Heart right ventricle (tissue), 16 donors: ENCODE results near the gene ZNF709. TPM values are rescaled to one million over a fixed set of nuclear protein-coding genes. Genes with fewer than 3 reads are reported as not detected.
"Not testable (repeated sequence)": the region's sequence is repeated elsewhere in the genome, so short reads cannot be mapped to it uniquely, and the experiment has no call there.

Source experiments
- ATAC-seq, 8 donors: fragments of 200-7000 bp; cut with Tn5 transposase; one replicate each; pipeline ENCODE4 v1.9.1; 2020; ENCODE audit warnings: mild to moderate bottlenecking in 8 of 8, moderate library complexity in 8 of 8, moderate number of reproducible peaks in 1 of 8
- DNase-seq, 2 donors: peaks; one replicate each; pipeline ENCODE4 v3.0.0-alpha.2; 2020
- H3K27ac ChIP-seq, 10 donors: fragments of 200-600 bp; sonication (generic) in 2 of 10; one replicate each; pipeline versions ENCODE4 v1.5.0 to v1.8.0; 2020 to 2022; ENCODE audit warnings: mild to moderate bottlenecking in 3 of 10
- H3K27me3 ChIP-seq, 7 donors: fragments of 200-600 bp; one replicate each; pipeline ENCODE4 v1.8.0; 2021 to 2022; ENCODE audit warnings: mild to moderate bottlenecking in 2 of 7
- H3K36me3 ChIP-seq, 9 donors: fragments of 200-600 bp; sonication (generic) in 1 of 9; one replicate each; pipeline versions ENCODE4 v1.5.0 to v1.8.0; 2020 to 2022; ENCODE audit warnings: mild to moderate bottlenecking in 2 of 9
- H3K4me1 ChIP-seq, 9 donors: fragments of 200-600 bp; sonication (generic) in 1 of 9; one replicate each; pipeline versions ENCODE4 v1.5.0 to v1.8.0; 2020 to 2022; ENCODE audit warnings: mild to moderate bottlenecking in 4 of 9
- H3K4me3 ChIP-seq, 10 donors: fragments of 200-600 bp; sonication (generic) in 2 of 10; one replicate each; pipeline versions ENCODE4 v1.5.0 to v1.8.0; 2020 to 2022; ENCODE audit warnings: mild to moderate bottlenecking in 7 of 10, moderate library complexity in 2 of 10
- H3K9me3 ChIP-seq, 11 donors: fragments of 200-600 bp in 10 of 11; sonication (generic) in 2 of 11; one replicate each; pipeline versions ENCODE4 v1.5.0 to v1.8.0; 2013 to 2022; ENCODE audit warnings: mild to moderate bottlenecking in 2 of 11, control low read depth in 1 of 11, moderate library complexity in 1 of 11
- WGBS, 2 donors: extraction: QIAGEN DNeasy Blood & Tissue Kit; methylation state at CpG; one replicate each; pipeline ENCODE4 v1.1.7; 2013; ENCODE audit warnings: inconsistent platforms in 1 of 2; 5-methylcytosine and 5-hydroxymethylcytosine counted together
- intact Hi-C, 10 donors: fragments of 100-400 bp; cut with DNase I; formaldehyde crosslinking; loops; one replicate each; pipeline versions ENCODE4 v1.11.1 to v1.14.2; 2022
- polyA plus RNA-seq, 2 donors: library from polyadenylated mRNA; stranded (reverse); fragments of 200-250 nt; gene quantifications; one replicate each; pipeline ENCODE4 v1.2.3, GENCODE V29; 2013
- total RNA-seq, 10 donors: library from RNA; stranded (reverse); fragmentation: NEBNext Ultra II Directional in 3 of 10; extraction: Animal tissue kit (Norgen Biotek cat#: 25700) in 3 of 10; gene quantifications; one replicate each; pipeline versions ENCODE4 v1.2.1 to v1.2.4, GENCODE V29; 2021 to 2023
- TF ChIP-seq, protein P1 (sequence below), 9 donors: fragments of 200-600 bp; sonication (generic) in 2 of 9; IDR thresholded peaks; one replicate each; pipeline versions ENCODE4 v1.5.0 to v1.8.0; 2021 to 2022; ENCODE audit warnings: antibody characterized with exemption in 9 of 9, mild to moderate bottlenecking in 5 of 9, moderate library complexity in 1 of 9
- donor health status: Arrhythmogenic right ventricular cardiomyopathy.
- donor health status: ischemic (EF 13 %, LVEDD 7.1; RV severe dilation, severe dysfunction).
- donor health status: healthy with polysubstance abuse.
- donor health status: DM: no; HTN: yes; CAD: no.
- donor health status: DM: no; HTN: no; CAD: no.
- donor health status: ischemic (EF 25% LVEDD 6.9; RV normal size, moderate dysfunction).
- donor health status: ischemic (EF 25% LVEDD 5.7; RV mildly dilated, moderate dysfunction).
- donor health status: healthy.
- donor health status: DM: yes; HTN: yes; CAD: no.
- donor health status: Ischemic cardiomyopathy.
- donor health status: ischemic (EF 35%, LVEDD 5.7; RV mildly dilated, moderate dysfunction).
- donor health status: nonischemic (EF 11% LVEDD 7.7; RV severe dilation, severe dysfunction).
- donor health status: DM: yes; HTN: yes; CAD: no.
- donor health status: PGD.
- donor health status: ischemic (EF 29% LVEDD 5.4; RV normal size, mild dysfunction).
- donor health status: nonischemic (EF 23%, LVEDD 6.1; RV moderate dilation, normal function).

ZNF709 gene
- total and polyA plus RNA-seq, 12 donors, result 0.64 to 3.4 (median 1.9) TPM

GRCh38 chr19:12425888-12426274 lies 58.7 kb downstream of the ZNF709 start:
- 97 to 99% methylated on average over 4 of the region's 4 CpGs for WGBS, 2 donors
- H3K4me1 ChIP-seq, result no peaks in the 10 kb centered on the region
- intact Hi-C loops, result no loop called here
- DNase-seq, result no peak
- H3K9me3 ChIP-seq, result peaks cover 0 to 76% (median 0%) of the 10 kb centered on the region in 11 donors
- H3K27me3 ChIP-seq, result no peaks in the 10 kb centered on the region
- no peak overlapping the region for H3K4me3 ChIP-seq
- TF ChIP-seq, protein P1, sequence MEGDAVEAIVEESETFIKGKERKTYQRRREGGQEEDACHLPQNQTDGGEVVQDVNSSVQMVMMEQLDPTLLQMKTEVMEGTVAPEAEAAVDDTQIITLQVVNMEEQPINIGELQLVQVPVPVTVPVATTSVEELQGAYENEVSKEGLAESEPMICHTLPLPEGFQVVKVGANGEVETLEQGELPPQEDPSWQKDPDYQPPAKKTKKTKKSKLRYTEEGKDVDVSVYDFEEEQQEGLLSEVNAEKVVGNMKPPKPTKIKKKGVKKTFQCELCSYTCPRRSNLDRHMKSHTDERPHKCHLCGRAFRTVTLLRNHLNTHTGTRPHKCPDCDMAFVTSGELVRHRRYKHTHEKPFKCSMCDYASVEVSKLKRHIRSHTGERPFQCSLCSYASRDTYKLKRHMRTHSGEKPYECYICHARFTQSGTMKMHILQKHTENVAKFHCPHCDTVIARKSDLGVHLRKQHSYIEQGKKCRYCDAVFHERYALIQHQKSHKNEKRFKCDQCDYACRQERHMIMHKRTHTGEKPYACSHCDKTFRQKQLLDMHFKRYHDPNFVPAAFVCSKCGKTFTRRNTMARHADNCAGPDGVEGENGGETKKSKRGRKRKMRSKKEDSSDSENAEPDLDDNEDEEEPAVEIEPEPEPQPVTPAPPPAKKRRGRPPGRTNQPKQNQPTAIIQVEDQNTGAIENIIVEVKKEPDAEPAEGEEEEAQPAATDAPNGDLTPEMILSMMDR (IDR thresholded peaks at IDR 0.05), result no peak
- peaks cover 0 to 28% (median 9%) of the 10 kb centered on the region in 9 donors for H3K36me3 ChIP-seq
- no peak for ATAC-seq
- no peak overlapping the region for H3K27ac ChIP-seq

DNA sequence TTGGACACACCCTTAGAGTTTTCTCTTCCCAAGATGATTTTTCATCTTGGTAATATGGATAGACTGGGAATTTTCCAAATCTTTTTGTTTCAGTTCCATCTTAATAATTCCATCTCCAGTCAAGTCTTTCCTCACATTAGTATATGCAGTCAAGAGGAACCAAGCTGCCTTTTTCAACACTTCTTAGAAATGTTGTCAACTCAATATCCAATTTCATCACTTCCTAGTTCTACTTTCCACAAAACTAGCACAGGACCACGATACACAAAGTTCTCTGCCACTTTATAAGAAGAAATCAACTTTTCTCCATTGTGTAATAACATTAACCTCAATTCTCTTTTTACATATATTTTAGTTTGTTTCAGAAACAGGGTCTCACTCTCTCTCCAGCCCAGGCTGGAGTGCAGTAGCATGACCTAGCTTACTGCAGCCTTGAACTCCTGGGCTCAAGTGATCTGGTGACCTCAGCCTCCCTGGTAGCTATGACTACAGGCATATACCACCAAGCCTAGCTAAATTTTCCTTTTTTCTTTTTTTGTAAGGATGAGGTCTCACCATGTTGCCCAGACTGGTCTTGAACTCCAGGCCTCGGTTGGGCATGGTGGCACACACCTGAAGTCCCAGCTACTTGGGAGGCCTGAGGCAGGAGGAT lies 59.3 kb downstream of the ZNF709 start:
- Histone ChIP-seq H3K36me3 (peaks cover 0 to 23% (median 3%) of the 10 kb centered on the region in 9 donors), H3K27me3 (no peaks in the 10 kb centered on the region), H3K9me3 (peaks cover 0 to 75% (median 0%) of the 10 kb centered on the region in 11 donors), H3K4me3 (no peak overlapping the region), H3K27ac (no peak overlapping the region), H3K4me1 (no peaks in the 10 kb centered on the region)
- WGBS, 2 donors, result 92 to 98% methylated on average over 2 of the region's 2 CpGs
- TF ChIP-seq, protein P1 (IDR thresholded peaks at IDR 0.05), result no peak
- intact Hi-C loops, result no loop called here
- DNase-seq (no peak), ATAC-seq (no peak)

GRCh38 chr19:12417273-12417672 lies 67.3 kb downstream of the ZNF709 start:
- H3K4me3 ChIP-seq, ATAC-seq, H3K27ac ChIP-seq, H3K27me3 ChIP-seq, intact Hi-C loops, DNase-seq, H3K4me1 ChIP-seq: not testable (repeated sequence)
- 78 to 89% methylated on average over 5 of the region's 5 CpGs for WGBS, 2 donors
- Histone ChIP-seq H3K36me3 (peaks cover 0 to 20% (median 0%) of the 10 kb centered on the region in 9 donors), H3K9me3 (peaks cover 0 to 48% (median 0%) of the 10 kb centered on the region in 11 donors)

DNA sequence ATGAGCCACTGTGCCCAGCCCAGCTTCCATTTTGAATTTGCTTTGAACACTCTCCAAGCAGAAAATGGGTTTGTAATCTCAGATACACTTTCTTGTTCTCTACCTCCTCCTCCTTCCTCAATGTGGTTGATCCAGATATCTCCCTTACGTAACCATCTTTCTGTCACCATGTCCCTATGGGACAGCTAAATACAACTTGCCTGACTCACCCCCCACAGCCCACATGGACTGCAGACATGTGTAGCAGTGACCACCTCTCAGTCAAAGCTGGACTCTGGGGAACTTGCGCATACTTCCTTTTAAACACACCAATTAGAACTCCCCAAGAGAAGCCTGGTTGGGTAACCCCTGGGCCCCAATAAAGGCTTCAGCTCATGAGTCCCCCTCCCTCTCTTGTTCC lies 72.7 kb downstream of the ZNF709 start:
- Histone ChIP-seq H3K27me3 (no peaks in the 10 kb centered on the region), H3K36me3 (peaks cover 0 to 3% (median 0%) of the 10 kb centered on the region in 9 donors), H3K9me3 (peaks cover 0 to 21% (median 0%) of the 10 kb centered on the region in 11 donors), H3K27ac (no peak overlapping the region), H3K4me3 (no peak overlapping the region), H3K4me1 (no peaks in the 10 kb centered on the region)
- DNase-seq, result no peak
- no peak for ATAC-seq
- TF ChIP-seq, protein P1 (IDR thresholded peaks at IDR 0.05), result no peak
- 93 to 98% methylated on average over 2 of the region's 2 CpGs for WGBS, 2 donors
- intact Hi-C loops, result no loop called here

Other genes with a start within 250 kb of the ZNF709 start
- gene ZNF44, start 189.9 kb downstream of the ZNF709 start, total RNA-seq, result 10 to 100 TPM in 6 of 10 donors, 1 to 10 TPM in 4; 7.5 to 12.7 (median 10.4) TPM
- gene ZNF44, start 189.9 kb downstream of the ZNF709 start, polyA plus RNA-seq, result 10 to 100 TPM in 1 of 2 donors, 1 to 10 TPM in 1; 6.3 to 16.1 TPM
- gene ZNF563, start 151.2 kb downstream of the ZNF709 start, total RNA-seq, result 1 to 10 TPM; 2.1 to 6.2 (median 4.5) TPM
- 1 to 10 TPM; 1.6 to 2.9 TPM for gene ZNF563, start 151.2 kb downstream of the ZNF709 start, polyA plus RNA-seq
- gene ZNF442, start 119.1 kb downstream of the ZNF709 start, total RNA-seq, result 1 to 10 TPM; 2.3 to 6.1 (median 4.0) TPM
- gene ZNF442, start 119.1 kb downstream of the ZNF709 start, polyA plus RNA-seq, result under 1 TPM; 0.54 to 0.95 TPM
- gene ZNF799, start 83.5 kb downstream of the ZNF709 start, total RNA-seq, result 1 to 10 TPM; 1.6 to 2.9 (median 2.0) TPM
- 1 to 10 TPM; 1.6 to 6.2 TPM for gene ZNF799, start 83.5 kb downstream of the ZNF709 start, polyA plus RNA-seq
- gene ZNF443, start 43.8 kb downstream of the ZNF709 start, total RNA-seq, result 1 to 10 TPM; 1.2 to 3.4 (median 2.5) TPM
- 1 to 10 TPM; 1.0 to 3.4 TPM for gene ZNF443, start 43.8 kb downstream of the ZNF709 start, polyA plus RNA-seq
- gene ZNF564, start 66.7 kb upstream of the ZNF709 start, total RNA-seq, result 10 to 100 TPM in 3 of 10 donors, 1 to 10 TPM in 7; 5.9 to 11.2 (median 9.5) TPM
- 10 to 100 TPM in 1 of 2 donors, 1 to 10 TPM in 1; 2.9 to 11.0 TPM for gene ZNF564, start 66.7 kb upstream of the ZNF709 start, polyA plus RNA-seq
- gene ZNF490, start 126.0 kb upstream of the ZNF709 start, total RNA-seq, result 1 to 10 TPM; 3.2 to 7.2 (median 5.2) TPM
- gene ZNF490, start 126.0 kb upstream of the ZNF709 start, polyA plus RNA-seq, result under 1 TPM; 0.22 to 0.95 TPM
- gene ZNF791, start 126.1 kb upstream of the ZNF709 start, total RNA-seq, result 10 to 100 TPM; 13.1 to 22.1 (median 16.8) TPM
- gene ZNF791, start 126.1 kb upstream of the ZNF709 start, polyA plus RNA-seq, result 1 to 10 TPM; 4.7 to 8.0 TPM
- gene MAN2B1, start 181.9 kb upstream of the ZNF709 start, total RNA-seq, result 10 to 100 TPM; 14.2 to 89.9 (median 25.5) TPM
- 10 to 100 TPM; 17.7 to 40.1 TPM for gene MAN2B1, start 181.9 kb upstream of the ZNF709 start, polyA plus RNA-seq
- 10 to 100 TPM in 1 of 10 donors, 1 to 10 TPM in 9; 5.5 to 10.7 (median 7.9) TPM for gene WDR83, start 182.0 kb upstream of the ZNF709 start, total RNA-seq
- gene WDR83, start 182.0 kb upstream of the ZNF709 start, polyA plus RNA-seq, result 10 to 100 TPM; 14.5 to 19.7 TPM
- gene DHPS, start 197.1 kb upstream of the ZNF709 start, total RNA-seq, result 10 to 100 TPM; 43.6 to 59.3 (median 49.7) TPM
- gene DHPS, start 197.1 kb upstream of the ZNF709 start, polyA plus RNA-seq, result 10 to 100 TPM; 64.5 to 82.2 TPM
- not detected for gene GNG14, start 203.2 kb upstream of the ZNF709 start, total RNA-seq
- gene GNG14, start 203.2 kb upstream of the ZNF709 start, polyA plus RNA-seq, result not detected
- 1 to 10 TPM; 1.2 to 3.1 (median 2.1) TPM for gene FBXW9, start 211.8 kb upstream of the ZNF709 start, total RNA-seq
- 1 to 10 TPM; 1.2 to 4.6 TPM for gene FBXW9, start 211.8 kb upstream of the ZNF709 start, polyA plus RNA-seq
- 10 to 100 TPM; 32.3 to 51.1 (median 41.6) TPM for gene TNPO2, start 239.1 kb upstream of the ZNF709 start, total RNA-seq
- 10 to 100 TPM; 17.3 to 25.9 TPM for gene TNPO2, start 239.1 kb upstream of the ZNF709 start, polyA plus RNA-seq
- 100 to 1,000 TPM in 3 of 10 donors, 10 to 100 TPM in 7; 82.2 to 143 (median 91.0) TPM for gene TRIR, start 249.9 kb upstream of the ZNF709 start, total RNA-seq
- gene TRIR, start 249.9 kb upstream of the ZNF709 start, polyA plus RNA-seq, result 100 to 1,000 TPM; 234 to 253 TPM